GM21390 (cell line): ENCODE results near the gene DUOX2.
"Not testable (repeated sequence)": the region's sequence is repeated elsewhere in the genome, so short reads cannot be mapped to it uniquely, and the experiment has no call there.

Experiments used
- ATAC-seq: cut with Tn5 transposase; IDR thresholded peaks from one replicate; pipeline ENCODE4 v1.9.1; 2021; ENCODE audit not compliant: unreplicated experiment

Gene DUOX2

DNA sequence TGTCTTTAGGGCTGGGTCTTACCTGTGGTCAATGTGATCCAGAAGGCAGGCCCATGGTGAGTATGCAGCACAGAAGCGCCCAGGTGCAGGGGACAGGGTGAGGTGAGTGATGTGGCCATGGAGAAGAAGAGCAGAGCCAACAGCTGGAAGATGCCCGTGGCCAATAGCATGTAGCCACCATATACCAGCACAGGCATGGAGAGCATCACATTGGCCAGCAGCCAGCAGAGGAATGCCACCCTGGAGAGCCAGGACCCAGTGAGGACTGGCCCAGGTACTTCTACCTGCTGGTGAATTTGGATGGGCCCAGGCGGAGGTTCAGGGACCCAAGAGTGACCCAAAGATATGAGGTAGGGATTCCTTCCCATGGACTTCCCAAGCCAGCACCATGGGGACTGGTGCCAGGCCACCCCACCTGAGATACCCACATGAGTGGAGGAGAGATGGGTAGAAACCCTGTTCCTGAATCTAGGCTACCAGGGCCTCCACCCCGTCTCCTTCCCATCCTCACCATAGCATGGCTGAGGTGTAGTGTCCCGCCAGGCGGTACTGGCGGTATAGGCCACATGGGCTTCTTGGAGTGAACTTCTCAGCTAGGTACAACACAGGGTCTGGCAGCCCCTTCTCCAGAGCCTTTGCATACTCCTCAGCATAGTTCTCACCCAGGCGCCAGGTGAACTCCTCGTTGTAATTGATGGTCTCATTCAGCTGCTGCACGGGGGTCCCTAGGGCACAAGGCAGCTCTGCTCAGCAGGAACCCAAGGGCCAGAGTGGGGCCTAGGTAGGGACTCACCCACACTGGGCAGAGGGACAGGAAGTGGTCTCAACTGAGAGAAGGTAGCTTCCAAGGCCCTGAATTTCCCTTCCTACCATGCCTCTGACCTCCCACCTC lies 6.4 kb upstream of the DUOX2 start:
- ATAC-seq: no peak

DNA sequence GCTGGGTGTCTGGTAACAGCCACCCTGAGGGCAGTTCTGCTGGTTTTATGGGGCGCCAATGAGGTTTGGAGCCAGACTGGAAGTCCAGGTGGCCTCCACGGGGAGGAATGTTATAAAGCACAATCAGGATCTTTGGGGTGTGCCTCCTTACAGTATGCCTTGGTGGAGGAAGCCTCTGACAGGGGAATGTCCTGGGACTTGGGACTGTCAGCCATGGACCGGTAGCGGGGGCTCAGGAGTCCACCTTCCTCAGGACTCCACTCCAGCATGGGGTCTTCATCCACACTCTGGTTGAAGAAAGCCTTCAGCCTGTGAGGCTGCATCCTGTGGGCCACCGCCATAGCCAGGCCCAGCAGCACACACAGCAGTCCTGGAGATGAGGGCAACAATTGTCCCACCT lies 5.0 kb upstream of the DUOX2 start:
- ATAC-seq: no peak

DNA sequence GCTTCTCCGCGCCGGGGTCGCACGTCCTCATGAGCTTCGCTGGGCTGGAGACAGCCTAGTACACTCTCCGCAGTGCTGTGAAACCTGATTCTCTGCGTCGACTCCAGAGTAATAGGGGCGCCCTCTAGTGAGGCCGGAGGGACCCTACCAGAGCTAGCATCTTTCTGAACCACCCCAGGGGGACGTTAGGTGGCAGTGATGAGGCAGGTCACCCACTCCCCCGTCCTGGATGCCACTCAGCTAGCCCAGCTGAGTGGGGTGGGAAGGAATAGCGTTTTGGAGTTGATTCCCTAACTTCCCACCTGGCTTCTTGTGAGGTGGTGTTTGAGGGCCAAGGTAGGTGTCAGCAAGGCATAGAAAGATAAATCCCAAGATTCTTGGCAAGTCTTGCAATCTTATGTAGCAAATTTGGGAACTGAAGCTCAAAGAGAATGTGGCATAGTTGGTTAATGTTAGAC lies 4.2 kb upstream of the DUOX2 start:
- peak; percentile 96 for ATAC-seq

DNA sequence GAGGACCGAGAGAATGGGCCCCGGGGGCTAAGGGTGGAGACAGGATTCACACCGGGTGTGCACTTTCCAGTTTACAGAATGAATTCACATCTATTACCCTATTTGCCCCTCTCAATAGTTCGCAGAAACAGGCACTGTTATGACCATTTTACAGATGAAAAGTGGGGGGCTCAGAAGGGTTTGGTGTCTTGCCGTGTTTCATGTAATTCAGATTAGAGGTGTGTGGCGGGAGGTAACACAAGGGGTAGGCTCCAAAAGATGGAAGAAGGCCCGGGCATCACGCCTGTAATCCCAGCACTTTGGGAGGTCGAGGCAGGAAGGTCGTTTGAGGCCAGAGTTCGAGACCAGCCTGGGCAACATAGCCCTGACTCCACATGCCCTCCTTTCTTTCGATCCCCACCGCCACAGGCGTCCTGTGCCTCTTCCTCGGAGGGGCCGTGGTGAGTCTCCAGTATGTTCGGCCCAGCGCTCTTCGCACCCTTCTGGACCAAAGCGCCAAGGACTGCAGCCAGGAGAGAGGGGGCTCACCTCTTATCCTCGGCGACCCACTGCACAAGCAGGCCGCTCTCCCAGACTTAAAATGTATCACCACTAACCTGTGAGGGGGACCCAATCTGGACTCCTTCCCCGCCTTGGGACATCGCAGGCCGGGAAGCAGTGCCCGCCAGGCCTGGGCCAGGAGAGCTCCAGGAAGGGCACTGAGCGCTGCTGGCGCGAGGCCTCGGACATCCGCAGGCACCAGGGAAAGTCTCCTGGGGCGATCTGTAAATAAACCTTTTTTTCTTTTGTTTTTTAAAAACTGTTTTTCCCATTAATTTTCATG lies 3.5 kb upstream of the DUOX2 start:
- ATAC-seq: no peak

DNA sequence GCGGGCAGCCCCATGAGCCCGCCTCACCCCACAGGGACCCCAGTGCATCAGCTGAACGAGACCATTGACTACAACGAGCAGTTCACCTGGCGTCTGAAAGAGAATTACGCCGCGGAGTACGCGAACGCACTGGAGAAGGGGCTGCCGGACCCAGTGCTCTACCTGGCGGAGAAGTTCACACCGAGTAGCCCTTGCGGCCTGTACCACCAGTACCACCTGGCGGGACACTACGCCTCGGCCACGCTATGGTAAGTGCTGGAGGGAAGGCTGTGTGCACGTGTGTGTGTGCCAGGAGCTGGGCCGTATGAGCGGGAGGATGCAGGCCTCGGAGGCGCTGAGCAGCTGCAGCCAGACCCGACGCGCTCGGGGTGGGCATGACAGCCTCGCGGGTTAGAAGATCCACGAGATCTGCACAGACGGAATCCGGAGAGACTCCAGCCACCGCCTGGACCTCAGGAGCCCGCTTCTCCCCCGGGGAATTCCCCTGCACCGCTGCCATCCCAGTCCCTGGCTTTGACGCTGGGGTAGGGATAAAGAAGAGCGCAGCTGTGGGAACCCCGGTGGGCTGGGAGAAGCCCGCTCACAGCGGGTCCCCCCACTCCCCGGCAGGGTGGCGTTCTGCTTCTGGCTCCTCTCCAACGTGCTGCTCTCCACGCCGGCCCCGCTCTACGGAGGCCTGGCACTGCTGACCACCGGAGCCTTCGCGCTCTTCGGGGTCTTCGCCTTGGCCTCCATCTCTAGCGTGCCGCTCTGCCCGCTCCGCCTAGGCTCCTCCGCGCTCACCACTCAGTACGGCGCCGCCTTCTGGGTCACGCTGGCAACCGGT lies 2.7 kb upstream of the DUOX2 start:
- ATAC-seq: no peak

DNA sequence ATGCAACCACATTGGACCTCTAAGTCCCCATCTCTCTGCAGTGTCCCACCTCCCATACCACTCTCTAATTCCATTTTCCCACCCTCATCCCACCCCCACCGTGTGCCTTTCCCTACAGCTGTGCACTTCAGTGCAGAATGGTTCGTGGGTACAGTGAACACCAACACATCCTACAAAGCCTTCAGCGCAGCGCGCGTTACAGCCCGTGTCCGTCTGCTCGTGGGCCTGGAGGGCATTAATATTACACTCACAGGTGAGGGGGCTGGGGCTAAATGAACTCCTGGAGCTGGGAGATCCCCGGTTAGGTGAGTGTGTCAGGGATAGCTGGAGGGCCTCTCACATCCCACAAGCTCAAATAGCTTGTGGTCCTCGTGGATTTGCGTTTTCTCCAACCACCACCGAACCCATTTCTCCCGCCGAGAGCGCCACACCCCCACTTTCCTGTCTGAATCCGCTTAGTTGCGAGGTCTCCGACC lies 2.1 kb upstream of the DUOX2 start:
- ATAC-seq: no peak

DNA sequence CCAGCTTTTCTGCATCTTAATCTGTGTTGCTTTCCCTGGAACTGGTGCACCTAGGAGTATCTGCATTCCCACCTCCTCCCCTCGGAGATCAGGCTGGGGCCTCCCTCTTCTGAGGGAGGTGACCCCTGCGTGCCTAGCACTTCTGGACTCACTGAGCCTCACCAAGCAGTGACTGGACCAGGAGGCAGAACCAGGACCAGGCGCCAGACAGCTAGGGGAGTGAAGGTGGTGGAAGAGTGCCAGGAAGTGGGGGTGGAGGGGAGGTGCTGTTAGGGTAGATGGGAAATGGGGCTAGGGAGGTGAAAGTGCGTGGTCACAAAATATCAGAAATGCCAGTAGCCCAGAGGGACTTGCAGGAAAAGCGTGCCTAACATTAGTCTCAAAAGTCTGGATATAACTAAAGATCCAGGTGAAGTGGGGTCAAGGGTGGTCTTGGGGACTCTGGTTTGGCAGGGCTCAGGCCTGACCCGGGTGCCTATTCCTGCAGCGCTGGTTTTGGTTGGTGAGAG lies 1.4 kb upstream of the DUOX2 start:
- no peak for ATAC-seq

DNA sequence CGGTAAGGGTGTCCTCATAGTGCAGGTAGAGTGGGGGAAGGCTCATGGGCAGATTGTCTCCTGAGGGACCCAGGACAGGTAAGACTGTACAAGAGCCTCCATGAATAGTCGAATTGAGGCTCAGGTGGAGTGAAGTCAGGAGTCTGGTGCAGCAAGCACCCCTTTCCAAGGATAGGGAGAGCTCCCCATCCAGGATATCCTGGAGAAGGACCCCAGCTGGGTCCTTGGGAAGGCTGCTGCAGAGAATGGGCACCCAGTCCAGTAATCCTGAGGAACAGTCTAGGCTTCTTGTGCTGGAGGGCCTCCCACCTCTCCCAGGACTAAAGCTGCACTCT lies 746 bp upstream of the DUOX2 start:
- no peak for ATAC-seq

DNA sequence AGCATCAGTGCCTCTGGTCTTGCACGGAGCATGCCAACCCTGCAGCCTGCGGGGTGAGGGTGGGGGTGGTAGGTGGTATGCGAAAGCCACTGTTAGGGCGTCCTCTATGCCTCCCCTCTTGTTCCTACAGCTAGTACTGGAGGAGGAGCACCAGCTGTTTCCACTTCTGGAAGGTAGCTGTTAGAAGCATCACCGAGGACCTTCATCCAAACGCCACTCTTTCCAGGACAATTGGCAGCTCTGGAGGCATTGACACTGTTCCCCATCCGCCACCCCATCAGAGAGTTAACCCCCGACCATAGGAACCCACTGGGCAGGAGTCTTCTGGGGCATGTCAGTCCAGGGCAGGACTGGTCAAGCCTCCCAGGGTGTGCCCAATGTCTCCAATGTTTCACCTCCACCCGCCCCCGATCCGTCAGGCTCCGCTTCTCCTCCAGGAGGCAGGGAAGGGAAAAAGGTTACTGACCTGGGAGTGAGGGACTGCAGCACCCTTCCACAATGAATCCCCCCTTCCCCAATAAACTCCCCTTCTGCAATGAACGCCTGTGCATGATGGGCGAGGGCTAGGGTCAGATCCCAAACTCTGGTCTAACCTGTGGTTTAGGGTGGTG lies 487 bp downstream of the DUOX2 start:
- ATAC-seq: no peak

DNA sequence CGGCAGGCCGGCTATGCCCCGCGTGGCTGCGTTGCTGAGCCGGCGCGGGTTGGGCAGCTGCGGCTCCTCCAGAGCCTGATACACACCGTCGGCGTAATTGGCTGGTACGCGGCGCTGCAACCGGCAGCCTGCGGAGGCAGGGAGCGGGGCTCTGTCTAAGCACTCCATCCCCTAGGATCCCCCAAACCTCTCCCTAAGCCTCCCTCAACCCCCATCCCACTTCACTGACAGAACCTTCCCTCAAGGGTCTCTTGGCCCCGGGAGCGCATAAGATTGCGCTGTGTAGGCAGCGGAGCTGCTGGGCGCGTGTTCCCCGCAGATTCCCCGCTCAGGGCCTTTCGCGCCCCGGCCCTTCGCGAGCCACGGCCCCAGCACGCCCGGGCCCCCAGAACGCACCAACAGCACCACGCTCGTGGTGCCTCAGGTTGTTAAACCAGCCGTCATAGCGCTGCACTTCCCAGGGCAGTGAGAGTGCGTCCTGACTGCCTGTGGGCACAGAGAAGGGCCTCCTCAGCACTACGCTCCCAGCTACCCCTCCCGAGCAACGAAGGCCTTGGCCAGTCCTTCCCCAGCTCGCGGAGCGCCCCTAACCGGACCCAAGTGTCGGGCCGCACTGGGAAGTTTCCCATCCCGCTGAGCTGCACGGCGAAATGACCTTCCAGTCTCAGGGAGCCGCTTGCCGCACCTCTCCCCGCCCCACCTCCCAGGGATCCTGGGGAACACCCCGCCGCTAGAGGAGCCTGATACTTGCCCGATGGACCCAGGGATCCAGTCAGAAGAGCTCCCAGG lies 1.2 kb downstream of the DUOX2 start:
- ATAC-seq: no peak

DNA sequence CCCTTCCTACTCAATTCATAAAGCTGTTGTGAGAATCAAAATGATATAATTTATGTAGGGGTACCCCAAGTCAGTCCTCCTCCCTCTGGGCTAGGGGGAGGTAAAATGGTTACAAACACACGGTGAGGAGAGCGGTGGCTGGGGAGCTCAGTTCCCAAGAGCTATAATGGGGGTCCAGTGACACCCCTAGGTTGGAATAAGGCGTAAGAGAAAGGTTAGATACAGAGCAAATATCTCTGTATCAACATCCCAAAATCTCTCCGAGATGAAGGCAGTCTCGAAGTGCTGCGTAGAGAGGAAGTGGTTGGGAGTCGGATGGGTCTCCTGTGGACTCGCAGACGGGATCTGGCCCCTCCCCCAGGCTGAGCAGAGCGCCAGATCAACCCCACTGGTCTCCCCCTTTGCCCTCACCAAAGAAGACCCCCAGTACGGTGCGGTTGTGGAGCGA lies 1.8 kb downstream of the DUOX2 start:
- no peak for ATAC-seq

DNA sequence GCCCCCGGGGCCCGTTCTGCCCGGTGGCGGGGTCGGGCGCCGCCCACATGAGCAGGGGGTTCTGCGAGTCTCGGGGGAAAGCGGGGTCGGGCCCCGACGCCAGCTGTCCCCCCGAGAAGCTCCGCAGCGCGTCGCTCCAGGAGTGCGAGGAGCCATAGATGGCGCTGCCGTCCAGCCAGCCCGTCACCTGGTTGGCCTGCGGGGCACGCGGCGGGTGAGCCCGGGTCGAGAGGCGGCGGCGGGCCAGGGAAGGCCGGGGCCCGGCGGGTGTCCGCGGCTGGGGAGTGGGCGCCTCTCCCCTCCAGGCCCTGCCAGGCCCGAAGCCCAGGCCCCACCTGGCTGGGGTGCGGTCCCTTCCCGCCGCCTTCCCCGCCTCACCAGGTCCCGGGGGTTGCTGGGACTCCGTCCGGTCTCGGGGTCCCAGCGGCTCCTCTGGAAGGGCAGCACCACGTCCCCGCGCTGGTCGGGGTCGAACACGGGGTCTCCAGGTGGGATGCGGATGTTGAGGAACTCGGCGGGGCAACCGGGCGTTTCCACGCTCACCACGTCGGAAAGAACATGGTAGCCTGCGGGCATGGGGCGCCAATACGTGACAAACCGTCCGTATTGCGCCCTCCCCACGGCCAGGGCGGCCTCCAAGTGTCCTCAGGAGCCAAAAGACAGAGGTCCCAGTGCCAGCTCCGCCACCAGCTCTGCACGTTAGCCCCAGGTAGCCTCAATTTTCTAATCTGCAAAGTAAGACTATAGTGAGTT lies 2.4 kb downstream of the DUOX2 start:
- no peak for ATAC-seq

DNA sequence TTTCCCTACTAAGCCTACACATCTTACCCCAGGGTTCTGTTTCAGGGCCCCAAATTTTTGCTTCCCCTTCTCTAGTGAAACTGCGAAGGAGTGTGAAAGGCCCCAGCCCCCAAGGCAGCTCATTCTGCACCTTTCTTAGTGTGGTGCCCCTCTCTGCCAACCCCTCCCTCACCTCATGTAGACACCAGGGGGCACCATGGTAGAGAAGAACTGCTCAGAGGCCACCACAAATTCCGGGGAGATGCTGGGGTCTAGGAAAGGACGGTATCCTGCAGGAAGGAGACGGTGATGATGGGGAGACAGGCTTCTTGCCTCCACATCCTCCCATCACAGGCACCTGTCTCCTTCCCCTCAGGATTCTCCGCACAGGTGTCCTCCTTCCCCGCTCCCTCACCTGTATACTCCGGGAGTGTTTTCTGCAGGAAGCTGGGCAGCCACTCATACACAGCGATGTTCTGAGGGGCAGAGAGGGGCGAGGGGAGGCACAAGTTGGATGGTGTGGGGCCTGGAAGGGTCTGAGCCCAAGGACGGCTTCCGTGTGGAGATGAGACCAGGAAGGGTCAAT lies 3.6 kb downstream of the DUOX2 start:
- ATAC-seq: no peak

DNA sequence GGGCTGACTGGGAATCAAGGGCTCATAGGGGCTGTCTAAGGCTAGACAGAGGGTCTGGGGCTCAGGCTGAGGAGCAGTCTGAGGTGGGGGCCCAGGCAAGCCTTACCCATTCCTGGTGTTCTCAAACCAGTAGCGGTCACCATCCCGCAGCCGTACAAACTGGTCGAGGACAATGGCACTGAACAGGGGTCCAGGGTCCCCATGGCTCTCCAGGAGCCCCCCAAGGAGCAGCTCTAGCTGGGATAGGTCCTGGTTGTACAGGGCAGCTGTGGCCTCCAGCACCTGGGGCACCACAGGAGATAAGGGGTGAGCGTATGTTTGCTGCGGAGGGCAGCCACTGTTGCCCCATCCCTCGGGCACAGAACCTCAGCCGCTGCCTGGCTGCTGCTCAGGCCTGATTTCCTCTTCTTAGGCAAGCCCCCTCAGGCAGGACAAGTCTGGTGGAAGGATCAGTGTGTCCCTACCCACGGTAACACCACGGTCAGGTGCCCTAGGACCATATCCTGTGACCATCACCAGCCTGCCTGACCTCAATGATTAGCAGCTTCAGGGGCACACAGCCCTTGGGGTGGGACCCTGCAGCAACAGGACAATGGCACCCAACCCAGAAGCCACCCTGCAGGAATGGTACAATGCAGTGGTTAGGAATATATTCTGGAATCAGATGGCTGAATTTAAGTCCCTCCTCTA lies 5.9 kb downstream of the DUOX2 start:
- ATAC-seq: no peak

DNA sequence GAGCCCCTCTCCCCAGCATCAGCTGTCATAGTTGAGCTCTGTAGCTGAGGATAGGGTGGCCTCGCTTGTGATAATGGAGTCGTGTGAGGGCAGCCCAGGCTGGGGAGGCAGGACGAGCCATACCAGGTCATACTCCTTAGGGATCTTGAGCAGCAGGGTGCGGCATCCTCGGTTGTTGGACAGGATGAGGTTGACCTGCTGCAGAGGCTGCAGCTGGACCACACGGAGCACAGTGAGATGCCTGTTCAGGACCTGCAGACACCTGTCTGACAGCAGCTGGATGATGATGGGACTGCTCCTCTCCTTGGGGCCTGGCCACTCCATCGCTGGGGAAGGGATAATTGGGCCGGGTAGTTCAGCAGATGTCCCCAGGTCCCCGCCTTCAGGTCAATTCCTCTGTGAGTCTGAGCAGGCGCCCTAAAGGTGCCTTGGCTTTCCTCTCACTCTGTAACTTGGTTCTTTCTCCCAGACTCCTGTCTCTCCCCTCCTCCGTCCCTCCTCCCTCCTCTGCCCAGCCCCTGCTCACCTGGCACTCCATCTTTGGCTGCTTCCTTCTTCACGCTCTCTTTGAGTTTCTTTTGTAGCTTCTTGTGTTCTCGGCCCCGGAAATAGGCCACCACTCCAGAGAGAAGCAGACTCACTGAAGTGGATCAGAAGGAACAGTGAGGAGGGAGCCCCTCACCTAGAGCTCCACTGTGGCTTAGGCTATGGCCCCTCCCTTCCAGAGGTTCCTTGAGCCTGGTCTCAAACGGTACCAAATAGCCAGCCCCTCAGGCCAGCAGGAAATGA lies 7.8 kb downstream of the DUOX2 start:
- ATAC-seq: no peak

DNA sequence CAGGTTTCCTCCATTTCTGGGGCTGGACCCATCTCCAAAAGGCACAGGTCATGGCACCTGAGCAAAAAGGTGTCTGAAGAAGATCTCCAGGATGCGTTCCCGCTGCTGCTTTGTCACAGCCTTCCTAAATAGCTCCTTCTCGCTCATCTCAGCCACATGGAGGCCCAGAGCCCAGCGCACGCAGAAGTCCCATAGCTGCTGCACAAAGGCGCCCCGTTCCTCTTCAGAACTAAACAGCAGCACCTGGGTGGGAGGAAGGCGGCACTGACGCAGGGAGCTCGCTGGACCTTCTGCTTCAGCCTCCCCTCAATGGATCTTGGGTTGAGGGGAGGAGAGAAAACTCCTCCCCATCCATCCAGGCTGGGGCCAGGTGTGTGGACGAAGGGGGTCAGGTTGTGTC lies 8.4 kb downstream of the DUOX2 start:
- ATAC-seq: no peak

DNA sequence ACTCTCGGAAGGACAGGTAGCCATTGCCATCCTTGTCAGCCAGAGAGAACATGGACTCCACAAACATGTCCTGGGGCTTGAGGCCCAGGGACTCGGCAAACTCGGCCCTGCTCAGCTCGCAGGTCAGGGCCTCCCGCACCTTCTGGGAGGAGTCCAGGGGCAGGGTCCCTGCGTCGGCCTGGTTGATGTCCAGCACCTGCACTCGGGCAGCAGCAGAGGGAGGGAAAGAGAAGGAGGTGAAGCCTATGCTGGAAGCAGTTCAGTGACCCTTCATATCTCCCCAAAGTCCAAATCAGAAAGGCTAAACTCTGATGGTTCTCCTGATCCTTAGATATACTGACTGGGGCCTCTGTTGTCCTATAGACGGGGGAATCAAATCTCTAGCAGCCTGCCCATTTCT lies 9.8 kb downstream of the DUOX2 start:
- not testable (repeated sequence) for ATAC-seq
